IPS-NIHi11 (cell line): Measurements from ENCODE around the gene GALT.

Experiments
- DNase-seq: peaks from one replicate; pipeline ENCODE4 v3.0.0; 2012; ENCODE audit warnings: mixed read lengths, low spot score

The GALT gene

DNA sequence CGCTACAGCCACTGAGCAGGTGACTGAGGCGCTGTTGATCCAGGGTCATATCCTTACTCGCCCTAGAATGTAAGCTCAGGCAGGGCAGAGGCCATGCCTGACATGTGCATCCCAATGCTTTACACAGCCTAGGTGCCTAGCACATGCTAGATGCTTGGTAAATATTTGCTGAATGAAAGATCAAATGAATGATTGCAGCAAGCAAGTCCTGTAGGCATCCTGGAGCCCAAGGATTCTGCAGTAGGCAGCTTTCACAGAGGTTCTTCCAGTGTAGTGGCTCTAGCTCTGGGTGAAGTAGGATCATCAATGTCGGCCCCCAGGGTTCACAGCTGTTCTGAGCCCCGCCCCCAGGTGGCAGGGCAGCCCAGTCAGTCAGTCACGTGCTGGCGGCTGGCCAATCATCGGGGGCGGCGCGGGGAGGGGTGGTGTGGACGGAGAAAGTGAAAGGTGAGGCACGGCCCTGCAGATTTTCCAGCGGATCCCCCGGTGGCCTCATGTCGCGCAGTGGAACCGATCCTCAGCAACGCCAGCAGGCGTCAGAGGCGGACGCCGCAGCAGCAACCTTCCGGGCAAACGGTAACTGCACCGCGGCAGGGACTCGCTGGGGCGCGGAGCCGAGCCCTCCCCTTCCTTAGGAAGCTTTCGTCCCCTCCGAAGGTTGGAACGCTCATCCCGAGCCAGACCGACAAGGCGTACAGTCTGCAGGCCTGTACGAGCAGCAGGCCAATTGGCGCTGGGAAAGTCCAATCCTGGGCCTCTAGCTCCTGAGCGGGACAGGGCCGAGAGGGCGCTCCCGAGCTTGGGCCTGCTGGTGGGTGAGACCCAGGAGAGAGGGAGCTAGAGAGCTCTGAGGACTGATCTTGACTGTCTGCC is at the start of gene GALT:
Gene GALT, plus strand, starts transcription at position 465 of the 873 bp plus-strand sequence. Its CDS starts 30 bp downstream, at position 495.
- peak; percentile 95 for DNase-seq

DNA sequence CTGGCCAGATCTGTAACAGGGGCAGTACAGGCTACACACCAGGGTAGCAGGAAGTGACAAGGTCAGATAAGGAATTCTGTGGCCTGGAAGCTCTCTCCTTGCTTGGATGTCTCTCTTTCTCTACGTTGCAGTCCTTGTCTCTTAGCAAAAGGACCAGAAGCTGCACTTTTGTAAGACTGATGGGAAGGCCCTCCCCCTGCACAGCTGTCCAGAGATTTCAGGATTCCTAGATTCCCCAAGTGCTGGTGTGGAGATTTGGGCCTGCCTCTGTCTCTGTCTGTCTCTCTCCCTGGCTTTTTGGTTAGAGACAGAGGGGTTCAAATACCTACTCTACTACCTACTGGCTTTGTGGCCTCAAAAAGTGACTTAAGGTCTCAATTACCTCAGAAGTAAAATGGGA is 46.9 kb upstream of the GALT start:
- DNase-seq = no peak

DNA sequence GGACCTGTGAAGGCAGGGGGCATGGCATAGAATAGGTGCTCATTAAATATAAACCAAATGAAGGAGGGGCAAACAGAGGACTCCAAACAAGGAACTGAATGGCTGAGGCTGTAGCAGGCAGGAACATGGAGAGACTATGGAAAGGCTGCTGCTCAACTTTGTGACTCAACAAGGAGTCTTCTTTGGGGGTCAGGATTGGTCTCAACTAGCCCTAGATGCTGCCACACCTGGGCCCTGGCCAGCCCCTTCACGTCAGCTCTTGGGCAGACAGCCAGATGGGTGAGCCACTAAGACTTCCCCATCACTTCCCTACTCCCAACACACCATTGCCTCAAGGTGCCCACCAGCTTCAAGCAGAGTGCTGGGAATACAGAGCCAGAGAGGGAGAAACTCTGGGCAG is 45.6 kb upstream of the GALT start:
- no peak for DNase-seq

DNA sequence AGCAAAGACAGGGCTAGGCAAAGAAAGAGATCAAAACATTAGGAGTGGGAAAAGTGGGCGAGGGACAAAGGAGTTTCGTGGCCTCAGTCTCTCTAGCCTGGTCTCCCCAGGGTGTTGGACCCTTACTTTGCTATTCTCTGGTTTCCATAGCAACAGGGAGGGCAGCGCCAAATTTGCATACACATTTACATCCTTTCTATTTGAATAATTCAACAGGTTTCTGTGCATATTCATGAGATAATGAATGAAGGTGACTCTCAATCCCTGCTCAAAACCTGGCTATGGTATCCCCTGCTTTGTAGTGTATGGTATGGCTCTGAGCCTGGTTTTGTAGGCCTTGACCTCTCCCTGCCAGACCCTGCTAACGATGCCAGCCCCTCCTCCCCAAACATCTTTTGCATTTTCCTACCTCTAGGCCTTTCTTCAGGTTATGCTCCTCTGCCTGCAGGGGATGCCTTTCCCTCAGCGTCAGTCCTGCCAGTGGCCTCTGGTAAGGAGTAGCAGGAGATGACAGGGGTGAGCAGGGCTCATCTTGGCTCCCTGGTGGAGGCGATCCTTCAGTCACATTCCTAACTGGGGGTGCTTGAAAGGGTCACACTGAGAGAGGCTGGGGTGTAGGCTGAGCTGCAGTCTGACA is 44.4 kb upstream of the GALT start:
- no peak for DNase-seq

DNA sequence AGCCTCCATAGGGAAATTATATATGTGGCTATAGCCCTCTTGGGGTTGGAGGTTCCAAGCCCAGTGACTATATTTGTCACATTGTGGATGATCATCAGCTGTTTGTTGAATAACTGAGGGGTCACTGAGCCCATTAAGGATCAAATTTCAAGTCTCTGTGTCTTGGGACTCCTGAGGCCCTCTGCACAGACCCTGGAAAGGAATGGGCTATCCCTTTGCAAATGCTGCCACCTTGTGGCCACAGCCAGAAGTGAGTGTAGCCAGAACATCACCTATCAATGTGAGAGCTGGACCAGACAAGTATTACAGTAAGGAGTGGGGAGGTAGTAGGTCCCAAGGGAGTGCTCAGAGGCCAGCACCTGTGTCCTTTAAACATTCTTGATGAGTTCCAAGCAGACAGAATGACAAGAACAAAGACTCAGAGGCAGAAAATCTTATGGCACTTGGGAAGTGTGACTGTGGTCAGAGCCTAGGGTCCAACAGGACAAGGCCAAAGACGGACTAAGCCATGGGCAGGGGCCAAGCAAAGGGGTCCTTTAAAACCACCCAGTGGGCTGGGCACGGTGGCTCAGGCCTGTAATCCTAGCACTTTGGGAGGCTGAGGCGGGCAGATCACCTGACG is 42.8 kb upstream of the GALT start:
- peak; percentile 90 for DNase-seq

GRCh38 chr9:34606190-34606589 is 40.3 kb upstream of the GALT start:
- no peak for DNase-seq

- DNase-seq = no peak
Measured at GRCh38 chr9:34606905-34607304, 39.6 kb upstream of the GALT start.

- DNase-seq = no peak
Measured at GRCh38 chr9:34607331-34607730, 39.1 kb upstream of the GALT start.

GRCh38 chr9:34610434-34611206 is 35.9 kb upstream of the GALT start:
- DNase-seq = no peak

- DNase-seq = no peak
Measured at GRCh38 chr9:34611251-34611810, 35.1 kb upstream of the GALT start.

DNA sequence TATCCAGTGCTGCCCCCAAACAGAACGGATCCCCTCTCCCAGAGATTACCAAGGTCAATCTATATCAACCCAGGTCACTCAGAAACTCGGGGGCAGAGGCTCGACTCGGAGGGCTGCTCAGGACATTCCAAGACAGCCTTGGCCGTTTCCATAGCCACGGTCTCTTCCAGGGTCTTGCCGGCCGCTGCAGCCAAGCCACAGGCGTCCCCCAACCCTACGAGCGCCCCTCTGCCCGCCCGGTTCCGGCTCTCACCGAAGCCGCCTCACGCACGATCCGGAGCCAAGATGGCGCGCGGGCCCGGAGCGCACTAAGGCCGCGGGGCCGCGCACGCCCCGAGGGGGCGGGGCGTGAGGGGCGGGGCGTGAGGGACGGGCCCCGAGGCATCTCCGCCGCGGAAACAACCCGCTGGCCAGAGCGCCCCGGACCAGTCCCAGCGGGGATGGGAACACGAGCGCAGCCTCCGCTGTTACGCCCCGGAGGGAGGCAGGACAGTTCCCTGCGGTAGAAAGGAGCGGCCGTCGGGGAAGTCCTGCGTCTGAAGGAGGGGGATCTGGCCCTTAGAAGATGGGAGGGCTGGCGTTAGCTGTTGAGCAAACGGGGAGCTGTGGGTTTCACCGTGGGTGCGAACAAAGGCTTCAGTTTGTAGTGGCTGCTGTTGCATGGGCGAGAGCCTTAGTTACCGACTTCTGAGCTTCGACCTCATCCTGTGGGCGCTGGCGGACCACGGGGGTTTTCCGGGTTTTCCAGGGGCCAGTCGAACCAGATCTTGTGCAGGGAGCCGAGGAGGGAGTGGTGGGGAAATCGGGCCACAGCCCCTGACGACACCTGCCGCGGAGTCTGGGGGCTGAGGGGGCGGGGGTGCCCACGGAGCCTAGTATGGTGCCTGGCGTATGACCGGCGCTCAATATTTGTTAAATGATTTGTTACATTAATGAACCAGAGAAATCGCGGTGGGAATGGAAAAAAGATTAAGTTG is 34.4 kb upstream of the GALT start, which contains the start of gene RPP25L:
Gene RPP25L, minus strand, starts transcription at position 287 of the 977 bp plus-strand sequence. CDS start 801 bp downstream, outside the sequence.
- DNase-seq = peak; percentile 98

DNA sequence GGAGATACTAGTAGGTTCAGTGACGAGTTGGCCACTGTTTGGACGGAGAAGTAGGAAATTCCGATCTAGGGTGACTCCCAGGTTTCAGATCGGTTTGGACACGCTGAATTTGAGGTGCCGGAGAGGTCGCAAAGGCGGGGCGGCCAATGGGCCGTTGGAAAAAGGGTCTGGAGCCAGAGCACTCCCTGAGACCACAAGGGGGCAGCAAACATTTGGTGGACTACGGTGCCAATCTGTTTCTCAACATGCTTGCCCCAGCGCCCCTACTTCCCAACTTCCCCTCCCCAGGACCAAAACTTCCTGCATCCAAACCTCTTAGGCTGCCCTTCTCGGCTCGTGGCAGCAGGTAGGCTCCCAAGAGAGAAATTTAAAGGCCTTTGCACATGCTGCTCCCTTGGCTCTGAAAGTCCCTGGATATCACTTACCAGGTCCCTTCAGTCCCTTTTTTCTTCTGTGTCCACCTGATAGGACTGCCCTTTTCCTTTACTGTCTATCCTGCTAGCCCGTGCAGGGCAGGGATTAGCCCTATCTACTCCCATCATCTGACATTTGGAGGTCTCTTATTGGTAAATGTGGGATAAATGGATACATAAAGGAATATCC is 33.6 kb upstream of the GALT start:
- DNase-seq = peak; percentile 83

GRCh38 chr9:34615132-34615531 is 31.3 kb upstream of the GALT start:
- no peak for DNase-seq

GRCh38 chr9:34620061-34620994 is 26.1 kb upstream of the GALT start, which contains the start of gene DCTN3:
TSS of gene DCTN3 (minus strand) at chr9:34620495. CDS start at chr9:34620464, 31 bp downstream.
- peak; percentile 94 for DNase-seq

GRCh38 chr9:34623374-34624235 is 22.9 kb upstream of the GALT start:
- DNase-seq = no peak

DNA sequence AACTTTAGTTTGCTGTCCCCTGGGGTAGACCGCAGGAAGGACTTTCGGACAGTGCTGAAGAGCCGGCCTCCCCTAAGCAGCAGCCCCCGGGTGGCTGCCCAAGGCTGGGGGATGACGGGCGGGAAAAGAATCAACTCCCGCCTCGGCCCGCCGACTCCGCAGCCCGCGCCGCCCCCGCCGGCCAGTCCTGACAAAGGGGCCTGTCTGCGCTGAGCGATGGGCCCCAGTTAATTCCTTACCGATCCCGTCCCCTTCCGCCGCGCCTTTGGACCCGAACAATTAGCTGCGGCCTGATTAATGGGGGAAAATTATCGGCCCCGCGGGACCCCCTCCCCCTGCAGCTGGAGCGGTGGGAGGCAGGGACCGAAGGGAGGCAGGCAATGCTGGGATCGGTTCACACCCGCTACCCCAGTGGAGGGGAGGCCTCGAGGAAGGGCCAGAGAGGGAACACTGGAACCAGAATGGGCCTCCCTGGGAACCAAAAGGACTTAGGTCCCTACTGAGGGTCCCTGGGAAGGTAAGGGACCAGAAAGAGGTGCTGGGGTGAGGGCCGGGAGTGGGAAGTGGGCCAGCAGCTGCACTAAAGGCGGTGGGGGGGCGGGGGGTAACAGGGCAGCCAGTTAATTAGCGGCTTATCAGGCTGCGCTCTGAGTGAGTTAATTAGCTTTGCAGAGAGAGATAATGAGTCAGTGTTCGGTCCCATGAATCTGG is 21.8 kb upstream of the GALT start:
- peak; percentile 39 for DNase-seq

- DNase-seq = no peak
Measured at GRCh38 chr9:34625186-34625486, 21.3 kb upstream of the GALT start.
